K562 (cell line): ENCODE data around the gene NXT1. TPM values are rescaled to one million over a fixed set of nuclear protein-coding genes. Genes with fewer than 3 reads are reported as not detected.
A peak's percentile ranks its signal among the peaks of the same experiment; 100 is the strongest.

ENCODE experiments used
- ASH1L ChIP-seq: fragments of 450-650 bp; IDR thresholded peaks from 2 replicates; pipeline ENCODE4 v1.6.1; 2018; ENCODE audit warnings: borderline replicate concordance, mild to moderate bottlenecking, low read depth; ENCODE audit not compliant: partially characterized antibody
- MAFG ChIP-seq: fragments of 450-650 bp; conservative IDR thresholded peaks from 2 replicates; pipeline ENCODE4 v1.6.1; 2016; ENCODE audit warnings: missing genetic modification characterization, missing compliant biosample characterization
- MTF1 ChIP-seq: fragments of 250-450 bp; sonication (Bioruptor Pico); IDR thresholded peaks from 2 replicates; pipeline ENCODE4 v1.9.0; 2021; ENCODE audit warnings: moderate library complexity, mild to moderate bottlenecking, inconsistent platforms, borderline replicate concordance
- NR2F6 ChIP-seq: fragments of 450-650 bp; formaldehyde crosslinking; IDR thresholded peaks from 2 replicates; pipeline ENCODE4 v1.4.0; 2020; ENCODE audit warnings: mild to moderate bottlenecking
- PML ChIP-seq: IDR thresholded peaks from 2 replicates; pipeline ENCODE4 v1.6.1; 2012; ENCODE audit warnings: low read length, inconsistent platforms
- RBBP5 ChIP-seq: fragments of 200-600 bp; sonication (generic); IDR thresholded peaks from 2 replicates; pipeline ENCODE4 v1.6.1; 2012; ENCODE audit warnings: borderline replicate concordance, mild to moderate bottlenecking, low read length, control low read depth, inconsistent platforms; ENCODE audit not compliant: insufficient read depth, poor library complexity, severe bottlenecking
- RNF2 ChIP-seq: sonication (generic); IDR thresholded peaks from 2 replicates; pipeline ENCODE4 v1.6.1; 2016
- THRAP3 ChIP-seq: fragments of 450-650 bp; IDR thresholded peaks from 2 replicates; pipeline ENCODE4 v1.6.1; 2016; ENCODE audit warnings: mild to moderate bottlenecking, inconsistent platforms, borderline replicate concordance
- ZC3H4 ChIP-seq: sonication (generic); formaldehyde crosslinking; IDR thresholded peaks from 2 replicates; pipeline ENCODE4 v1.9.0; 2021; ENCODE audit warnings: missing genetic modification reagents, borderline replicate concordance
- ZNF316 ChIP-seq: fragments of 450-650 bp; IDR thresholded peaks from 2 replicates; pipeline ENCODE4 v1.6.1; 2016
- ZNF766 ChIP-seq: fragments of 200-800 bp; sonication (Bioruptor generic); conservative IDR thresholded peaks from 2 replicates; pipeline ENCODE4 v1.6.1; 2016; ENCODE audit warnings: missing genetic modification characterization, missing compliant biosample characterization
- polyA plus RNA-seq, 8 experiments: library from polyadenylated mRNA; depleted of rRNA in 4 of 8; stranded (reverse) in 5 of 8; unstranded in 3 of 8; fragments of >200 nt; fragmentation: Nextera tagmentation in 2 of 8; fragmentation: Illumina TruSeq in 1 of 8; extraction: Ambion mirVana in 2 of 8; extraction: Trizol in 1 of 8; gene quantifications; 2 replicates each; pipeline versions ENCODE4 v1.2.1 to v1.2.3, GENCODE V29; 2011 to 2014; ENCODE audit warnings: inconsistent platforms in 1 of 8, missing spikeins in 1 of 8
- total RNA-seq, 7 experiments: library from RNA; depleted of rRNA in 6 of 7; stranded (reverse); fragments of >200 nt in 6 of 7; fragmentation: Illumina TruSeq in 2 of 7; extraction: Trizol in 2 of 7; gene quantifications; 2 replicates each; pipeline versions ENCODE4 v1.2.1 to v1.2.3, GENCODE V29; 2011 to 2021; ENCODE audit warnings: low replicate concordance in 1 of 7
- TF ChIP-seq, protein P1 (sequence below): fragments of 450-650 bp; IDR thresholded peaks from one replicate; pipeline ENCODE4 v1.6.1; 2018; ENCODE audit warnings: mild to moderate bottlenecking, moderate library complexity; ENCODE audit not compliant: partially characterized antibody
- TF ChIP-seq, protein P2 (sequence below): fragments of 250-450 bp; sonication (Bioruptor Pico); IDR thresholded peaks from 2 replicates; pipeline ENCODE4 v1.8.0; 2021; ENCODE audit warnings: moderate library complexity, mild to moderate bottlenecking, inconsistent platforms

NXT1 gene
- total and polyA plus RNA-seq, 9 of the 15 experiments (the other 6 are each of a cell fraction or from before 2014, with no cell fraction given), result 7.7 to 50.9 (median 35.6) TPM

DNA sequence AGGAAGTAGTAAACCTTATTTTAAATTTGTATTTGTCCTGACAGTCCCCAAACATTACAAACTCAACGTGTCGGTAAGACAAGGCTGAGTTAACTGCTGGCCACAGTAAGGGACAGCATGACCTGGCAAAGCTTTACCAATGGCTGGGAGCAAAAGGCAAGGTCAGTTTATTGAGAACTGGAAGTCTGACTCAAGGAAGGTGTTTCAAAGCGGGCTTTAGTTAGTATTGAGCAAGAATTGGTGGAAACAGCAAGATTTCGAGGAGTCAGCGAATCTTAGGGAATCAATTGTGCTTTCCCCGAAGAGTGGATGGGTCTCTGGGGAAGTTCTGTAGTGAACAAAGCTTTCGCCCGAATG, 10.5 kb downstream of the NXT1 start (continued):
- no peak for TF ChIP-seq MTF1 (CRISPR knock-in tag)
- TF ChIP-seq, protein P1, sequence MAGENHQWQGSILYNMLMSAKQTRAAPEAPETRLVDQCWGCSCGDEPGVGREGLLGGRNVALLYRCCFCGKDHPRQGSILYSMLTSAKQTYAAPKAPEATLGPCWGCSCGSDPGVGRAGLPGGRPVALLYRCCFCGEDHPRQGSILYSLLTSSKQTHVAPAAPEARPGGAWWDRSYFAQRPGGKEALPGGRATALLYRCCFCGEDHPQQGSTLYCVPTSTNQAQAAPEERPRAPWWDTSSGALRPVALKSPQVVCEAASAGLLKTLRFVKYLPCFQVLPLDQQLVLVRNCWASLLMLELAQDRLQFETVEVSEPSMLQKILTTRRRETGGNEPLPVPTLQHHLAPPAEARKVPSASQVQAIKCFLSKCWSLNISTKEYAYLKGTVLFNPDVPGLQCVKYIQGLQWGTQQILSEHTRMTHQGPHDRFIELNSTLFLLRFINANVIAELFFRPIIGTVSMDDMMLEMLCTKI, result no peak
- TF ChIP-seq ASH1L, result no peak
- TF ChIP-seq RBBP5, result no peak
- TF ChIP-seq THRAP3, result 0 out of 2 replicates have a peak, but pooled peaks have one; percentile 12
- TF ChIP-seq, protein P2, sequence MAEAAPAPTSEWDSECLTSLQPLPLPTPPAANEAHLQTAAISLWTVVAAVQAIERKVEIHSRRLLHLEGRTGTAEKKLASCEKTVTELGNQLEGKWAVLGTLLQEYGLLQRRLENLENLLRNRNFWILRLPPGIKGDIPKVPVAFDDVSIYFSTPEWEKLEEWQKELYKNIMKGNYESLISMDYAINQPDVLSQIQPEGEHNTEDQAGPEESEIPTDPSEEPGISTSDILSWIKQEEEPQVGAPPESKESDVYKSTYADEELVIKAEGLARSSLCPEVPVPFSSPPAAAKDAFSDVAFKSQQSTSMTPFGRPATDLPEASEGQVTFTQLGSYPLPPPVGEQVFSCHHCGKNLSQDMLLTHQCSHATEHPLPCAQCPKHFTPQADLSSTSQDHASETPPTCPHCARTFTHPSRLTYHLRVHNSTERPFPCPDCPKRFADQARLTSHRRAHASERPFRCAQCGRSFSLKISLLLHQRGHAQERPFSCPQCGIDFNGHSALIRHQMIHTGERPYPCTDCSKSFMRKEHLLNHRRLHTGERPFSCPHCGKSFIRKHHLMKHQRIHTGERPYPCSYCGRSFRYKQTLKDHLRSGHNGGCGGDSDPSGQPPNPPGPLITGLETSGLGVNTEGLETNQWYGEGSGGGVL, result no peak
- peak; percentile 94 for TF ChIP-seq ZNF316
- no peak for TF ChIP-seq RNF2
- no peak for TF ChIP-seq ZC3H4 (CRISPR knock-in tag)
- no peak; the same call in 1 of the 2 replicates for TF ChIP-seq ZNF766 (CRISPR knock-in tag)
- TF ChIP-seq NR2F6 (CRISPR knock-in tag), result no peak
- no peak for TF ChIP-seq PML
- peak; percentile 76 for TF ChIP-seq MAFG (tag)
